Testis (tissue), 3 donors: ENCODE results near the gene KLC1. TPM values are rescaled to one million over a fixed set of nuclear protein-coding genes. Genes with fewer than 3 reads are reported as not detected.
"Not testable (repeated sequence)": the region's sequence is repeated elsewhere in the genome, so short reads cannot be mapped to it uniquely, and the experiment has no call there.

ENCODE experiments used
- DNase-seq: peaks from one replicate; pipeline ENCODE4 v3.0.0-alpha.2; 2019
- H3K27ac ChIP-seq, 2 donors: fragments of 200-600 bp; sonication (generic); one replicate each; pipeline ENCODE4 v1.5.1; 2019
- H3K27me3 ChIP-seq: fragments of 200-600 bp; sonication (generic); one replicate; pipeline ENCODE4 v1.5.1; 2019
- H3K36me3 ChIP-seq: fragments of 200-600 bp; sonication (generic); one replicate; pipeline ENCODE4 v1.5.1; 2017; ENCODE audit warnings: low read depth; ENCODE audit errors: missing control alignments
- H3K4me1 ChIP-seq: fragments of 200-600 bp; sonication (generic); one replicate; pipeline ENCODE4 v1.5.1; 2019
- H3K4me3 ChIP-seq, 2 donors: fragments of 200-600 bp; sonication (generic); one replicate each; pipeline ENCODE4 v1.5.1; 2017 to 2019
- H3K9me3 ChIP-seq: fragments of 200-600 bp; sonication (generic); one replicate; pipeline ENCODE4 v1.5.1; 2017
- POLR2A ChIP-seq: fragments of 450-650 bp; IDR thresholded peaks from one replicate; pipeline ENCODE4 v1.6.1; 2017; ENCODE audit warnings: antibody characterized with exemption, mild to moderate bottlenecking, moderate library complexity
- WGBS, 2 donors: methylation state at CpG; one replicate each; pipeline ENCODE4 v1.1.5; 2018; 5-methylcytosine and 5-hydroxymethylcytosine counted together
- intact Hi-C: fragments of 100-400 bp; cut with DNase I; formaldehyde crosslinking; loops from one replicate; pipeline ENCODE4 v1.15.1; 2023; ENCODE audit warnings: low total_unique reads
- polyA plus RNA-seq: library from polyadenylated mRNA; stranded (reverse); fragments of 350-450 nt; fragmentation: Illumina TruSeq; extraction: RNeasy Lipid Tissue Mini Kit (QIAGEN cat#74804); gene quantifications from one replicate; pipeline ENCODE4 v1.2.3, GENCODE V29; 2014; ENCODE audit warnings: low read depth, low replicate concordance; ENCODE audit not compliant: insufficient read depth
- total RNA-seq, 2 donors: library from RNA; depleted of rRNA; stranded (reverse); fragments of >200 nt; gene quantifications; one replicate each; pipeline ENCODE4 v1.2.3, GENCODE V29; 2016
- TF ChIP-seq, protein P1 (sequence below), 3 experiments: fragments of 450-650 bp in 2 of 3; fragments of 200-600 bp in 1 of 3; sonication (generic) in 1 of 3; IDR thresholded peaks; one replicate each; pipeline ENCODE4 v1.5.1; 2016 to 2019; ENCODE audit warnings: antibody characterized with exemption in 3 of 3, mild to moderate bottlenecking in 2 of 3, moderate library complexity in 1 of 3

KLC1 gene
- total and polyA plus RNA-seq, 3 donors from 2014 or later = 92.9 to 473 (median 379) TPM

DNA sequence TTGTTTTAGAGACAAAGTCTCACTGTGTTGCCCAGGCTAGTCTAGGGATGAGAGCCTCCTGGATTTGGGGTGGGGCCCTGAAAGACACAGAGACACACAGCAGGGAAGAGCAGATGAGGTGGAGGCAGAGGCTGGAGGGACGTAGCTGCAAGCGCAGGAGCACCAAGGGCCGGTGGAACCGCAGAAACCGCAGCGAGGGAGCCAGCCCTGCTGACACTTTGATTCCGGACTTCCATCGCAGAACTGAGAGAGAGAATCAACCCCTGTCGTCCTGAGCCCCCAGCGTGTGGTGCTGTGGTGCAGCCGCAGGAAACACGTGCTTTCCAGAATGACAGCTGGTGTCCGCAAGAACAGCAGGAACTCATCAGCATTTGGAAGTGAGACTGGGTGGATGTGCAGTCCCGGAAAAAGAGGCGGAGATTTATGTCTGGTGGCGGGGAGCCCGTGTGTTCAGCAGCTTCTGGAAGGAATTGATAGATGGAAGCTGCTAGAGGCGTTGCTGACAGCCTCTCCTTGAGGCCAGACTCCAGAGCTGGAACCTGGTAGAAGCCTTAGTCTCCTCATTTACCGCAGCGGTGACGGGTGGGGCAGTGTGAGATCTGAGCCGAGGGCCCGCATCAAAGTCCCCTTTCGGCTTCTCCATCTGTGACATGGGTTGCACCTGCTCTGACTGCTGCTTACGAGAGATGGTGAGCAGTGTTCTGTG, 21.9 kb upstream of the KLC1 start:
- no peaks in the 10 kb centered on the region for H3K9me3 ChIP-seq
- DNase-seq = peak; percentile 71
- no peaks in the 10 kb centered on the region for H3K4me1 ChIP-seq
- no peaks in the 10 kb centered on the region for H3K27me3 ChIP-seq
- no peak overlapping the region for H3K4me3 ChIP-seq
- TF ChIP-seq, protein P1, sequence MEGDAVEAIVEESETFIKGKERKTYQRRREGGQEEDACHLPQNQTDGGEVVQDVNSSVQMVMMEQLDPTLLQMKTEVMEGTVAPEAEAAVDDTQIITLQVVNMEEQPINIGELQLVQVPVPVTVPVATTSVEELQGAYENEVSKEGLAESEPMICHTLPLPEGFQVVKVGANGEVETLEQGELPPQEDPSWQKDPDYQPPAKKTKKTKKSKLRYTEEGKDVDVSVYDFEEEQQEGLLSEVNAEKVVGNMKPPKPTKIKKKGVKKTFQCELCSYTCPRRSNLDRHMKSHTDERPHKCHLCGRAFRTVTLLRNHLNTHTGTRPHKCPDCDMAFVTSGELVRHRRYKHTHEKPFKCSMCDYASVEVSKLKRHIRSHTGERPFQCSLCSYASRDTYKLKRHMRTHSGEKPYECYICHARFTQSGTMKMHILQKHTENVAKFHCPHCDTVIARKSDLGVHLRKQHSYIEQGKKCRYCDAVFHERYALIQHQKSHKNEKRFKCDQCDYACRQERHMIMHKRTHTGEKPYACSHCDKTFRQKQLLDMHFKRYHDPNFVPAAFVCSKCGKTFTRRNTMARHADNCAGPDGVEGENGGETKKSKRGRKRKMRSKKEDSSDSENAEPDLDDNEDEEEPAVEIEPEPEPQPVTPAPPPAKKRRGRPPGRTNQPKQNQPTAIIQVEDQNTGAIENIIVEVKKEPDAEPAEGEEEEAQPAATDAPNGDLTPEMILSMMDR (IDR thresholded peaks at IDR 0.05) = no peak
- no peak for TF ChIP-seq POLR2A
- intact Hi-C loops = no loop called here
- H3K36me3 ChIP-seq = no peaks in the 10 kb centered on the region
- 29 to 35% methylated on average over 18 to 25 of the region's 25 CpGs for WGBS, 2 donors
- no peak overlapping the region for H3K27ac ChIP-seq

DNA sequence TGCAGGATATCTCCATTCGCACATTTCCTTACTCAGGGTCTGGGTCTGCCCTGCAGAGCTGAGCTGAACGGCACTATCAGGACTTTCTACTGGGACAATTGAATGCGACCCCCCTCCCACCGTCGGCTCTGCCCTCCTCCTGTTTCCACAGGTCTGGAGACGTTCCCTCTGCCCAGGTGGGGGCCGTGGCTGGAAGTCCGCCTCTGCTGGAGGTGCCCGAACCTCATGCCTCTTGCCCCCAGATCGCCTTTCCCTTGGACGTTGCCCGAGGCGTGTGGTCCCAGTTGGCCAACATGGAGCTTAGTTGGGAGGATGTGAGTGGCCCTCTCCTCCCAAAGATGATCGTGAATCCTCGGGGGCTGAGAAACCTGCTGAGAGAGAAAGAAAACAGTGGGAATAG, 21.2 kb upstream of the KLC1 start:
- Histone ChIP-seq H3K27me3 (no peaks in the 10 kb centered on the region), H3K9me3 (no peaks in the 10 kb centered on the region), H3K36me3 (no peaks in the 10 kb centered on the region), H3K27ac (no peak overlapping the region), H3K4me1 (no peaks in the 10 kb centered on the region), H3K4me3 (no peak overlapping the region)
- intact Hi-C loops = no loop called here
- no peak for DNase-seq
- WGBS, 2 donors = 63 to 67% methylated on average over 15 of the region's 15 CpGs
- TF ChIP-seq, protein P1 (IDR thresholded peaks at IDR 0.05) = no peak
- TF ChIP-seq POLR2A = no peak

DNA sequence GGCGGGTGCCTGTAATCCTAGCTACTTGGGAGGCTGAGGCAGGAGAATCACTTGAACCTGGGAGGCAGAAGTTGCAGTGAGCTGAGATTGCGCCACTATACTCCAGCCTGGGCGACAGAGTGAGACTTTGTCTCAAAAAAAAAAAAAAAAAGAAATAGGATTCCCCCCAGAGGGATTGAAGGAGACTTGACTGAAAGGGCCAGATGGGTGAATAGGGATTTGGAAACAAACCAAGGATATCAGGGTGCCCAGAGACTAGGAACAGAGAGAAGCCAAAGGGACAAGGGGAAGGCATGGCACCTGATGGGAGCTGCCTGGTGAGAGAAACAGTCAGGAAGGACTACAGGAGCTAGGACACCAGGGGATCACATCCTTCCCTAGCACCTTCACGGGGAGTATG, 19.9 kb upstream of the KLC1 start:
- H3K4me1 ChIP-seq, intact Hi-C loops, DNase-seq, H3K9me3 ChIP-seq, H3K27ac ChIP-seq, H3K4me3 ChIP-seq, H3K27me3 ChIP-seq, H3K36me3 ChIP-seq: not testable (repeated sequence)
- 93 to 95% methylated on average over 4 of the region's 4 CpGs for WGBS, 2 donors

DNA sequence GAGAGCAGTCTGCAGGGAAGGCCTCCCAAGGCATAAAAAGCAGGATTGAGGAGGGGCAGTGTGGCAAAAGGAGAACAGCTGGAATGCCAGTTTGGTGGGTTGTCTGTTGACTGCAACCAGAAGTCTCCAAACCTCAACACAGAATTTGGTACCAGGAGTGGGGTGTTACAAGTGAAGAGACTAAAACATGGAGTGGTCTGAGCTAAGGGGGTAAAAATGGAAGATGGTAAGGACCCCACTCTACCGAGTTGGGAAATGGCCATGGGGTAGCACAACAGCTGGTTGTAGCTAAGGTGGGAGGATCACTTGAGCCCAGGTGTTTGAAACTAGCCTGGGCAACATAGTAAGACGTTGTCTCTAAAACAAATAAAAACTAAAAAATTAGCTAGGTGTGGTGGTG, 17.8 kb upstream of the KLC1 start:
- no peak overlapping the region for H3K27ac ChIP-seq
- H3K4me3 ChIP-seq = no peak overlapping the region
- DNase-seq = no peak
- intact Hi-C loops = no loop called here
- no peaks in the 10 kb centered on the region for H3K36me3 ChIP-seq
- TF ChIP-seq, protein P1 (IDR thresholded peaks at IDR 0.05) = no peak
- no peak for TF ChIP-seq POLR2A
- no peaks in the 10 kb centered on the region for H3K9me3 ChIP-seq
- H3K4me1 ChIP-seq = no peaks in the 10 kb centered on the region
- no peaks in the 10 kb centered on the region for H3K27me3 ChIP-seq
- WGBS, 2 donors = 100% methylated on average over 2 of the region's 2 CpGs

DNA sequence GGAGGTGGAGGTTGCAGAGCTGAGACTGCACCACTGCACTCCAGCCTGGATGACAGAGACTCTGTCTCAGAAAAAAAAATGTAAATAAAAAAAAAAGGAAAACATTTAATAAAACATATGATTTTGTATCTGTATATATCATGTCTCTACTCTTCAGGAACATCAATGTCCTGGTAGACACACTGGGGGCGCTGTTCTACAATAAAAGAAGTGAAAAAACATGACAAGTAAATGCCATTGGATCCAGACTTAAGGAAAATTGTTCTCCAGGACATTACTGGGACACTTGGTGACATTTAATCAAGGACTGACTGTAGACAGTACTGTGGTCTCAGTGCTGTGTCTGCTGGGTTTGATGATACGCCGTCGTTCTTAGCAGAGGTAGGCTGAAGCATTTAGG, 15.5 kb upstream of the KLC1 start:
- Histone ChIP-seq H3K27ac (no peak overlapping the region), H3K36me3 (no peaks in the 10 kb centered on the region), H3K27me3 (no peaks in the 10 kb centered on the region), H3K9me3 (no peaks in the 10 kb centered on the region), H3K4me3 (no peak overlapping the region), H3K4me1 (no peaks in the 10 kb centered on the region)
- no peak for DNase-seq
- intact Hi-C loops = no loop called here
- no peak for TF ChIP-seq POLR2A
- TF ChIP-seq, protein P1 (IDR thresholded peaks at IDR 0.05) = no peak
- WGBS, 2 donors = 93 to 95% methylated on average over 4 of the region's 4 CpGs
